Breast epithelium (tissue), 4 donors: ENCODE measurements around the gene TOX2. TPM values are rescaled to one million over a fixed set of nuclear protein-coding genes. Genes with fewer than 3 reads are reported as not detected.

Experiments
- DNase-seq, 2 donors: peaks; one replicate each; pipeline ENCODE4 v3.0.0-alpha.2; 2019; ENCODE audit warnings: low spot score in 2 of 2
- H3K27ac ChIP-seq, 2 donors: fragments of 200-600 bp; sonication (generic) in 1 of 2; one replicate each; pipeline ENCODE4 v1.5.1; 2016 to 2019; ENCODE audit warnings: mild to moderate bottlenecking in 1 of 2
- H3K27me3 ChIP-seq, 2 donors: fragments of 200-600 bp; sonication (generic) in 1 of 2; one replicate each; pipeline versions ENCODE4 v1.5.1 to v1.6.0; 2017 to 2019; ENCODE audit warnings: control low read depth in 1 of 2, mild to moderate bottlenecking in 1 of 2
- H3K36me3 ChIP-seq: fragments of 200-600 bp; one replicate; pipeline ENCODE4 v1.5.1; 2019
- H3K4me1 ChIP-seq, 2 donors: fragments of 200-600 bp; sonication (generic); one replicate each; pipeline ENCODE4 v1.5.1; 2016 to 2019; ENCODE audit warnings: control low read depth in 1 of 2
- H3K4me3 ChIP-seq, 3 donors: fragments of 200-600 bp; sonication (generic); 1 replicate in 2 of 3; 2 replicates in 1 of 3; pipeline ENCODE4 v1.5.1; 2016 to 2019; ENCODE audit warnings: mild to moderate bottlenecking in 3 of 3, moderate library complexity in 2 of 3
- H3K9me3 ChIP-seq, 2 donors: fragments of 200-600 bp; sonication (generic) in 1 of 2; one replicate each; pipeline ENCODE4 v1.5.1; 2016 to 2019; ENCODE audit warnings: control low read depth in 1 of 2
- CTCF ChIP-seq, 3 donors: fragments of 450-650 bp; IDR thresholded peaks; one replicate each; pipeline ENCODE4 v1.5.1; 2016 to 2017; ENCODE audit warnings: antibody characterized with exemption in 3 of 3, mild to moderate bottlenecking in 3 of 3, moderate library complexity in 3 of 3
- POLR2A ChIP-seq: fragments of 450-650 bp; IDR thresholded peaks from one replicate; pipeline ENCODE4 v1.6.1; 2016; ENCODE audit warnings: antibody characterized with exemption, mild to moderate bottlenecking, moderate library complexity
- POLR2AphosphoS5 ChIP-seq, 3 donors: sonication (generic); formaldehyde crosslinking; IDR thresholded peaks; one replicate each; pipeline ENCODE4 v1.6.1; 2017; ENCODE audit warnings: antibody characterized with exemption in 3 of 3
- intact Hi-C: fragments of 100-400 bp; cut with DNase I; formaldehyde crosslinking; loops from one replicate; pipeline ENCODE4 v1.15.1; 2023; ENCODE audit warnings: low total_unique reads
- total RNA-seq, 3 donors: library from RNA; depleted of rRNA; stranded (reverse); fragments of >200 nt; gene quantifications; one replicate each; pipeline ENCODE4 v1.1.0, GENCODE V29; 2016

TOX2 gene
- total RNA-seq, 3 donors from 2014 or later: 0.44 to 7.4 (median 0.66) TPM

- no peaks in the 10 kb centered on the region for H3K9me3 ChIP-seq
- H3K4me3 ChIP-seq: no peak overlapping the region
- H3K4me1 ChIP-seq: no peaks in the 10 kb centered on the region
- H3K27me3 ChIP-seq: peaks cover 0 to 34% of the 10 kb centered on the region in 2 donors
- intact Hi-C loops: no loop called here
- no peaks in the 10 kb centered on the region for H3K36me3 ChIP-seq
- no peak overlapping the region for H3K27ac ChIP-seq
- DNase-seq: no peak
- TF ChIP-seq POLR2AphosphoS5 (IDR thresholded peaks at IDR 0.05) (no peak), CTCF (IDR thresholded peaks at IDR 0.05) (no peak), POLR2A (no peak)
These were observed 119.8 kb downstream of the TOX2 start for GRCh38 chr20:44034451-44034850.

GRCh38 chr20:44034965-44035635, 120.4 kb downstream of the TOX2 start:
- Histone ChIP-seq H3K27ac (no peak overlapping the region), H3K4me1 (no peaks in the 10 kb centered on the region), H3K4me3 (no peak overlapping the region), H3K9me3 (no peaks in the 10 kb centered on the region), H3K36me3 (no peaks in the 10 kb centered on the region), H3K27me3 (peaks cover 0 to 38% of the 10 kb centered on the region in 2 donors)
- intact Hi-C loops: no loop called here
- DNase-seq: no peak
- TF ChIP-seq POLR2A: no peak
- no peak for TF ChIP-seq CTCF (IDR thresholded peaks at IDR 0.05)
- TF ChIP-seq POLR2AphosphoS5 (IDR thresholded peaks at IDR 0.05): no peak

GRCh38 chr20:44035924-44036323, 121.3 kb downstream of the TOX2 start:
- Histone ChIP-seq H3K27me3 (peaks cover 0 to 38% of the 10 kb centered on the region in 2 donors), H3K9me3 (no peaks in the 10 kb centered on the region), H3K36me3 (no peaks in the 10 kb centered on the region), H3K4me3 (no peak overlapping the region), H3K27ac (no peak overlapping the region), H3K4me1 (no peaks in the 10 kb centered on the region)
- no peak for DNase-seq
- intact Hi-C loops: no loop called here
- TF ChIP-seq CTCF (IDR thresholded peaks at IDR 0.05) (no peak), POLR2AphosphoS5 (IDR thresholded peaks at IDR 0.05) (no peak), POLR2A (no peak)

- DNase-seq: no peak
These were observed 121.8 kb downstream of the TOX2 start for GRCh38 chr20:44036441-44036840.

More at GRCh38 chr20:44036441-44036840, 121.8 kb downstream of the TOX2 start:
- Histone ChIP-seq H3K4me1 (no peaks in the 10 kb centered on the region), H3K27me3 (peaks cover 0 to 38% of the 10 kb centered on the region in 2 donors), H3K36me3 (no peaks in the 10 kb centered on the region), H3K9me3 (no peaks in the 10 kb centered on the region), H3K4me3 (no peak overlapping the region), H3K27ac (no peak overlapping the region)
- TF ChIP-seq POLR2A (no peak), POLR2AphosphoS5 (IDR thresholded peaks at IDR 0.05) (no peak), CTCF (IDR thresholded peaks at IDR 0.05) (no peak)
- intact Hi-C loops: no loop called here
